Measurements from ENCODE around the gene FBXL5. TPM values are rescaled to one million over a fixed set of nuclear protein-coding genes. Genes with fewer than 3 reads are reported as not detected.
A peak's percentile ranks its signal among the peaks of the same experiment; 100 is the strongest.

The FBXL5 gene
- total and polyA plus RNA-seq, 9 of the 15 experiments (the other 6 are each of a cell fraction or from before 2014, with no cell fraction given) = 6.0 to 35.2 (median 22.1) TPM

DNA sequence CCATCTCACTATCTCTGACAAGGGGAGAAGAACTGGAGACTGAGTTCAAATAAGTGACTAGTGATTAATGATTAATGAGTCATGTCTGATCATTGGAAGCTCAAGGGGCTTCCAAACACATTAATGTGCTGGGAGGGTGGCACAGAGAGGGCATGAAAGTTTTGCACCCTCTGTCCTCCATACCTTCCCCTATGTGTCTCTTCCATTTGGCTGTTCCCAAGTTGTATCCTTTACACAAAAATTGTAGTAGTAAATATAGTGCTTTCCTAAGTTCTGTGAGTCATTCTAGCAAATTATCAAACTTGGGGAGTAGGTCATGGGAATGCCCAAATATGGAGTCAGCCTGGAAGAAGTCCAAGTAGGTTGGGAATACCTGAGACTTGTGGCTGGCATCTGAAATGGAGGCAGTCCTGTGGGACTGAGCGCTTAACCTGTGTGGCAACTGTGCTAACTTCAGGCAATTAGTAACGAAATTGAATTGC is 22.4 kb upstream of the FBXL5 start (continued):
- TF ChIP-seq, protein P1, sequence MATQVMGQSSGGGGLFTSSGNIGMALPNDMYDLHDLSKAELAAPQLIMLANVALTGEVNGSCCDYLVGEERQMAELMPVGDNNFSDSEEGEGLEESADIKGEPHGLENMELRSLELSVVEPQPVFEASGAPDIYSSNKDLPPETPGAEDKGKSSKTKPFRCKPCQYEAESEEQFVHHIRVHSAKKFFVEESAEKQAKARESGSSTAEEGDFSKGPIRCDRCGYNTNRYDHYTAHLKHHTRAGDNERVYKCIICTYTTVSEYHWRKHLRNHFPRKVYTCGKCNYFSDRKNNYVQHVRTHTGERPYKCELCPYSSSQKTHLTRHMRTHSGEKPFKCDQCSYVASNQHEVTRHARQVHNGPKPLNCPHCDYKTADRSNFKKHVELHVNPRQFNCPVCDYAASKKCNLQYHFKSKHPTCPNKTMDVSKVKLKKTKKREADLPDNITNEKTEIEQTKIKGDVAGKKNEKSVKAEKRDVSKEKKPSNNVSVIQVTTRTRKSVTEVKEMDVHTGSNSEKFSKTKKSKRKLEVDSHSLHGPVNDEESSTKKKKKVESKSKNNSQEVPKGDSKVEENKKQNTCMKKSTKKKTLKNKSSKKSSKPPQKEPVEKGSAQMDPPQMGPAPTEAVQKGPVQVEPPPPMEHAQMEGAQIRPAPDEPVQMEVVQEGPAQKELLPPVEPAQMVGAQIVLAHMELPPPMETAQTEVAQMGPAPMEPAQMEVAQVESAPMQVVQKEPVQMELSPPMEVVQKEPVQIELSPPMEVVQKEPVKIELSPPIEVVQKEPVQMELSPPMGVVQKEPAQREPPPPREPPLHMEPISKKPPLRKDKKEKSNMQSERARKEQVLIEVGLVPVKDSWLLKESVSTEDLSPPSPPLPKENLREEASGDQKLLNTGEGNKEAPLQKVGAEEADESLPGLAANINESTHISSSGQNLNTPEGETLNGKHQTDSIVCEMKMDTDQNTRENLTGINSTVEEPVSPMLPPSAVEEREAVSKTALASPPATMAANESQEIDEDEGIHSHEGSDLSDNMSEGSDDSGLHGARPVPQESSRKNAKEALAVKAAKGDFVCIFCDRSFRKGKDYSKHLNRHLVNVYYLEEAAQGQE (IDR thresholded peaks at IDR 0.05; ENCODE audit: borderline replicate concordance) = no peak
- TF ChIP-seq, protein P1 (CRISPR knock-in tag; IDR thresholded peaks at IDR 0.05; ENCODE audit: low read depth) = no peak
- peak; percentile 45 for TF ChIP-seq MEIS2 (IDR thresholded peaks at IDR 0.05; ENCODE audit: partially characterized antibody)
- no peak for TF ChIP-seq ZNF785 (CRISPR knock-in tag; IDR thresholded peaks at IDR 0.05)
- TF ChIP-seq ZNF134 (CRISPR knock-in tag; conservative IDR thresholded peaks at IDR 0.05) = no peak
- TF ChIP-seq JUND (IDR thresholded peaks at IDR 0.05; ENCODE audit: borderline replicate concordance, low read depth, low read length) = no peak; the same call in 1 of the 2 replicates
- peak; percentile 80; the same call in 2 of the 3 replicates for TF ChIP-seq JUND (tag; IDR thresholded peaks at IDR 0.05; ENCODE audit: borderline replicate concordance, low read depth, low read length)
- TF ChIP-seq ZBTB34 (CRISPR knock-in tag; IDR thresholded peaks at IDR 0.05) = no peak
- TF ChIP-seq ETS1 (conservative IDR thresholded peaks at IDR 0.05; ENCODE audit: control insufficient read depth, low read depth, low read length) = no peak
